Putamen (tissue), 1 donor: ENCODE data around the gene CD47.

Source experiments
- DNase-seq: peaks from one replicate; pipeline ENCODE4 v3.0.0-alpha.2; 2016; ENCODE audit warnings: low spot score

Gene CD47

DNA sequence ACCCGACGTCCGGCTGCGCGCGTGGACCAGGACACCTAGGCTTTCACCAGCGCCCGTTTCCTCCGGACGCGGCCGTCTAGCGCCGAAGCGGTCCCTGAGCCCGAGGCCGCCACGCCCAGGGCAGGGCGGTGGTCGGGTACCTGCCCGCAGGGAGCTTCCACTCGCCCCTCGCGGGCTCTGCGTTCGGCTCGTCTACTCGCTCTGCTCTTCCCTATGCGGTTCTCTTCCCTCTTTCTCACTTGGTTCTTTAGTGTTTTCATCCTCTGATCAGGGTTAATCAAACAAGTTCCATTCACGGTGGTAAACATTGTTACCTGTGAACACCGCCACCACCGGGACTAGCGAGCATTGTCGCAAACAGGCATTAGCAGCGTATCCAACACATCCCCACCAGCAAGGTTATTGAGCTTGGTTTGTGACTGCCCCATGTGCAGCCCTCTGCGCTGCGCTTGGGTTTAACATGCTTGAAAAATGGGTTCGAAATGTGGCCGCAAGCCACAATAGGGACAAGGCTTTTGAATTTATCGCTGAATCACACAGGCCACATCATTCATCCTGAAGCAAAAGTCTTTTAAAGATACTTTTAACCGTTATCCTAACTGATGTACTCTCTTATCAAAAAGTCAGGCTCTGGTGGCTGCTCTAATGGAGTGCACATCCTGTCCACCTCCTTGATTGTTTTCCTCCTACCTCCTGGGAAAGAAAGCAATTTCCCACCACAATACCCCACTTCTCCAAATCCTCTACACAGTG is 843 bp upstream of the CD47 start:
- DNase-seq: no peak

- DNase-seq: peak; percentile 57
These were observed 656 bp downstream of the CD47 start for GRCh38 chr3:108090049-108090700.

- no peak for DNase-seq
These were observed 1.3 kb downstream of the CD47 start for GRCh38 chr3:108089579-108089978.

GRCh38 chr3:108088697-108089096 is 2.1 kb downstream of the CD47 start:
- no peak for DNase-seq

DNA sequence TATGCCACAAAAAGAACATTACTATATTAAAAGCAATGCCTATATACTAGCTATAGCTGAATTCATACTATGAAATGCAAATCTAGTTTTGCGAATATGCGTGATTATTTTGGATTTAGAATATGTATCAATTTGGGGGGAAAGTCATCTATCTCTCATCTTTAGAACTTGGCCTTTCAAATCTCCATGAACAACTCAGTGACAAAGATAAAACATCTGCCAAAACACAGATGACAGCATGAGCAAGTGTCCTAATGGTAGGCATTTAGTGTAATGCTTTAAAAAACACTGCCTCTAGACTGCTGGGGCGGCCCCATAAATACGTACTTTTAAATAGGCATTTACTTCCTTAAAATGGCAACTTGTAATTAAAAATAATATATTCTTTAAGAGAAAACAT is 2.7 kb downstream of the CD47 start:
- DNase-seq: no peak

DNA sequence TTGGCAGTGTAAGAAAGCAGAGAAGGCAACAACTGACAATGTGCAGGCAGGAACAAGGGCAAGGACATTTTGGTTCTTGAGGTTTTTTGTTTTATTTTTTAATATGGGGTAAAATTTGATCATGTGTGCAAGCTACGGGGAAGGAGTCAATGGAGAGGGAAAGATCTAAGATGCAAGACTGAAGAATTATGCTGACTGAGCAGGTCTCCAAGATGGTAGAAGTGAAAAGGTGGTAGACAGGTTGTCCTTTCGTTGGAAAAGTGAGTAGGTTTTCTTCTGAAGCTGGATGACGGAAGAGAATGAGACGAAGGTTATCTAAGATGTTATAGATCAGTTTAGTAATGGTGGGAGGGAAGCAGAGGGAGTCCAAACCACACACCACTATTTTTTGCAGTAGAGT is 4.2 kb downstream of the CD47 start:
- DNase-seq: no peak

- DNase-seq: no peak
These were observed 5.0 kb downstream of the CD47 start for GRCh38 chr3:108085810-108086350.

DNA sequence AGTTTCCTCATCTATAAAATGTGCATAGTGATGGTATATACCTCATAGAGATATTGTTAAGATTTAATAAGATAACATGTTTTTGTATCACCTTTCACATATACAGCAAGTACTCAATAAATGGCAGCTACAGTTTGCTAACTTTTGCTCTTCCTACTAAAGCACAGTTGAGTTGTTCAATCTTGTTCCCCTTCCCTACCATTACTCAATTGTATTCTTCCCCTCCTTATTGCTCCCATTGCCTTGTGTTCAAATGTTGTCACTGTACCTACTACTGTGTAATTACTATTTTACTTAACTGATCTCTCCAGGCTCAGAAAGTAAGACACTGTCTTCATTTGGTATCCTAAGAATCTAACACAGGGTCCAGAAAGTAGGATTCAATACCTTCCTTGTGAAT is 5.5 kb downstream of the CD47 start:
- DNase-seq: no peak

- no peak for DNase-seq
These were observed 11.0 kb downstream of the CD47 start for GRCh38 chr3:108079877-108080276.

DNA sequence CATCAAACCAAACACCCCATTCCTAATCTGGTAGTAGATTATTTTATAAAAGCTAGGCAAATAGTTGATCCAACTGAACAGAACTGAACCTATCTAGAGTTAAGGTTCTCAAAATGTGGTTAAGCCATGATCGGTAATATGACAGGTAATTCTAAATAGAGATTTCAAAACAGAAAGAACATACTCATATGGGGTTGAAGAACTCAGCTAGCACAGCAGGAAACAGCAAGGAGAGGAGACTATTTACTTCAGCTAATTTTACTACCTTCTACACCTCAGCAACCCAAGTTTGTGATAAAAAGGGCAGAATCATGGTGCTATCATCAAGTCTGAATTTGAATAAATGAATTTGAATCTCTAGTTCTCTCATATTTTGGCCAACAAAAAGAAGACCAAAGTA is 11.8 kb downstream of the CD47 start:
- no peak for DNase-seq

- no peak for DNase-seq
These were observed 14.3 kb downstream of the CD47 start for GRCh38 chr3:108076564-108076963.

- no peak for DNase-seq
These were observed 16.9 kb downstream of the CD47 start for GRCh38 chr3:108073764-108074431.

DNA sequence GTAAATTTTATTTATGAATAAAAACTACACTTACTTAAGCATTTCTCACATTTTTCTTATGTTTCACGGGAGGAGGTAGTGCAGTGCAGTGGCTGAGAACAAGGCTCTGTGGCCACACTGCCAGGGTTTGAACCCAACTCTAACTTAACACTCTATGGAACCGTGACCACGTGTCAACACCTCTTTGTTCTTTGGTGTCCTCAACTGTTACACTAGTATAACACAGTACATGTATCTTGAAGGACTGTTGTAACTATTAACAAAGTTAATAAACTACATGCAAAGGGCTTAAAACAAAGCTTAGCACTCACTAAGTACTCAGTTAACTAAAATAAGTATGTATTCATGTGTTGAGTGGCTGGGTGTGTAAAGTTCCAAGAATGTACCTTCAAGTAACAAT is 19.5 kb downstream of the CD47 start:
- no peak for DNase-seq

DNA sequence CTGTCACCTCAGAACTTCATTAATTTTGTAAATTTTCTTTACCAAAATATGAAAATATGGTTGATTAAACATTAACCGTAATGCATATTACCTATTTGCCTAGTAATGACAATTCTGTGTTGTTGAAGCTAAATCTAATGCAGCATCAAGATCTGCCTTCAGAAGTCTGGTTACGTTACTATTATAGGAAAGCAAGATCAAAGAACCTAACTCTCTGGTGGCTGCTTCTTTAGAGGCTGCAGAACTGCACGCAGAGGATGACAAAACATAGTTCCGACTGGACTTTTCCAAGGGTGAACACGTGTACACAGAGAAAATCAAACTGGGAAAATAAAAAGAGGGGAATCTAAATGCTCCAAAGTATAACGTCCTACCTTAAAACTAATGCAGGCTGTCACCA is 20.5 kb downstream of the CD47 start:
- no peak for DNase-seq

DNA sequence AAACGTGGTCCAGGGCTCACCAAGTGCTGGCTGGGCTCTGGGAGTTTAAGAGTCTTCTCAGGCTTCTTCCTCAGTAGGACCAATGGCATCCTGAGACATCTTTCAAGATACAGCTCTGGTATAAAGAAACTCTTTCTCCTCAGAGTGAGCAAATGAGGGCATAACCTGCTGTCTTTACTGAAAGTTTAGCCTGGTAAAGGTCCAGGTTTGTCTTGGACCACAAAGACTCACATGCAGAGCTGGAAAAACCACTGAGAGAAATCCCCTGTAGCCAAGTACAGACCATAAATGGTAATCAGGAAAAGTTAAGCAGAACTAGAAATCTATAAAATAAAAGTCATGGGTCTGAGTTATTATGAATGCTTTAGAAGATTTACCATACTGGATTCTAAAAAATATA is 23.1 kb downstream of the CD47 start:
- DNase-seq: no peak

- no peak for DNase-seq
These were observed 25.7 kb downstream of the CD47 start for GRCh38 chr3:108065096-108065495.

DNA sequence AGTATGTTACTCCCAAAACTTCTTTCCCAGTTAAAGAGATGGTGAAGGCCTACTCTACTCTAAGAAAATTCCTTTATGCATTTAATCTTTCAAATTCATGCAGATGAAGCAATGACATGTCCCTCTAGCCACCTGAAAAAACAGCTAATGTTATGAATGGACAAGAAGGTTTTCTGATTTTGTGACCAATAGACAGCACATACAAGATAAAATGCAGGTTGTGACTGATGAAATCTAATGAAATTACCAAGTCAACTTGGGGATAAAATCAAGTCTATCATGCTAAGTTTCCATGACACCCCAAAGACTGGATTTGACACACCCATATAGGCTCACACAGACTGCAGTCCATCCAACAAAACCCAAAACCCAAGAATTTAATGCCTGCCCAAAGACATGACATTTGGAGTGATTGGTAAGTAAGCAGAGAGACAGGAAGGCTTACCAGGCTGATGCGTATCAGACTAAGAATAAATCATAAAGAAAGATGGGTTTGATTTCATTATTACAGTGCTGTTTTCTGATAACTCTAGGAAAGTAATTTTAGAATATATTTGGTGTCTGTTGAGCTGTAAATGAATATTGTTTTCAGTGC is 26.4 kb downstream of the CD47 start:
- no peak for DNase-seq

- DNase-seq: no peak
These were observed 28.8 kb downstream of the CD47 start for GRCh38 chr3:108062051-108062450.

DNA sequence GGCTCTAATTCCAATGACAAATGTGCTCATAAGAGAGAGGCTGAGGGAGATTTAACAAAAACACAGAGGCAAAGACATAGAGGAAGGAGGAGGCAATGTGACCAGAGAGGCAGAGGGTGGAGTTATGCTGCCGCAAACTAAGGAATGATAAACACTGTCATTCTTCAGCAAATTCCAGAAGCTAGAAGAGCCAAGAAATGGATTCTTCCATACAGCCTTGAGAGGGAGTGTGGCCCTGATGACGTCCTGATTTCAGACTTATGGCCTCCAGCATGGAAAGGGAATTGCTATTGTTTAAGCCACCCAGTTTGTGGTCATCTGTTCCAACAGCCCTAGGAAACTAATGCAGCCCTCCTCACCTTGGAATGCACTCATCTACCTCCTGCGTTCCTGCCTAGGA is 30.5 kb downstream of the CD47 start:
- no peak for DNase-seq

DNA sequence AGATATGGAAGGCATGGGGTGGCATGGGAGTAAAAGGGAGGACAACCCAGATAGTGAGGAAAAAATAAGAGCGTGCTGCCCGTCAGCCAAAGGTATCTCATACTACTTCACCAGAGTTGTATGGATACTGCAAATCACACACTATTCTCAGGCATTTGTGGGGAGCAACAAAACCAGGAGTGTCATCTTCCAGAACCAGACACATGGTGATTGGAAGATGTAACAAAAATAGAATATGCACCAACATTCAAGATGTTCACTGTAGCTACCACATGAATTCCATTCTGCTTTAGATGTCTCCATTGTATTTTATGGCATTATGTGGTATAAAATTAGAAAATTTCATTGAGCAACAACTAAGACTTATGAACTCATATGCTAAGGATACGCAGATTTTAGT is 34.9 kb downstream of the CD47 start:
- DNase-seq: no peak

DNA sequence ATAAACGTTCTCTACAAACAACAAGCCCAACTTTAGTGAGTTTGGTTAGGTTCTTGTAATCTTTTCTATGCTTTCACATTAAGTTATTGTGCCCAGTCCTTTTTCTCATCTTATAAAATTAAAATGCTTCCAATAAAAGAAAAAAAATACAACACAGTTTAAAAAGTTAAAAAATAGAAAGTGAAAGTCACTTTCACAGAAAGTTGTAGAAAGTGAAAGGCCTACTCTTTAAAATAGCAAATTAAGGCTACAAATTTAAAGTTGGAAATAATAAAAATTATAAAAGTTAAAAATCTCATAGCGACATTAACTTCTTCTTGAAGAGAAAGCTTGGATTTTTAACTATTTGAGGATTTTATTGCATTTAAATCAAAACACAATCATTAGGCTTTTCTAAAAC is 35.9 kb downstream of the CD47 start:
- DNase-seq: no peak

DNA sequence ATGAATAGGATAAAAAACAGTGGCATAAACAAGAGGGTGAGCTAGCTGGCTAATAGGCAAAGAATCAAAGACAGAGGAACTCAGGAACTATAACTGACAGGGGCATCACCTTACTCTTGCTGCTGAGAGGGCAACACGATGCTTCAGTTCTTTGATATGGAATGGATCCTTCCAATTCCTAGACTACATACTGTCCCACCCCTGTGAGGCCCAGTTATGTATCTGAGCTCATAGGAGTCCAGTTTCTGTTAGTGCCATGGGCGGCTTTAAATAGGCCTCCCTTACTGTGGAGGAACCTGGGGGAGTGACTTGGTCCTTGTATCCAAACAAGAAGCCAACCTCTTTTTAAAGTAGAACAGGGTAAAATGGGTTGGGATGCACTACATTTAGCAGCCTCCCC is 37.3 kb downstream of the CD47 start:
- DNase-seq: no peak

DNA sequence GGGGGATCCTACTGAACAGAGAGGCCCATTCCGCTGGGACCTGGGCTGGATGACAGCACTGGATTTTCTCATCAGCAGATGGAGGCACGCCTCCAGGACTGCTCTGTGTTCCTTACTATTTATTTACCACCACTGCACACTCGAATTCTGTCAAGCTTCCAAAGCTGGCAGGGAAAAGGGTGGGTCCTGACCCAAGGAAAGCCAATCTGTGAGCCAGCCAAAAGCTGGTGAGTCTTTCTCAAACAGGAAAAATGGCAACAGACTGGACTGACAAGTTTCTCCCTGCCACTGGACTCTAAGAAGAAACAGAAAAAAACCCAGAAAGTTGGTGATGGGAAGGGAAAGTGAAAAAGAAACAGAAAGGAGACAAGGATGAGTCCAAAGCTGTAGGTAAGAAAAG is 37.8 kb downstream of the CD47 start:
- no peak for DNase-seq
